Type B pancreatic cell (in vitro differentiated cells): Measurements from ENCODE around the gene TUT7. TPM values are rescaled to one million over a fixed set of nuclear protein-coding genes. Genes with fewer than 3 reads are reported as not detected.

Experiments used
- DNase-seq: peaks from one replicate; pipeline ENCODE4 v3.0.0; 2021; ENCODE audit warnings: mixed read lengths; ENCODE audit not compliant: unreplicated experiment; ENCODE audit errors: extremely low spot score
- H3K27ac Mint-ChIP-seq: 2 replicates; pipeline ENCODE4 v1.8.0; 2021; ENCODE audit warnings: mild to moderate bottlenecking, mixed read lengths
- H3K27me3 Mint-ChIP-seq: 2 replicates; pipeline ENCODE4 v1.8.0; 2021; ENCODE audit warnings: mixed read lengths
- H3K36me3 Mint-ChIP-seq: 2 replicates; pipeline ENCODE4 v1.8.0; 2021; ENCODE audit warnings: mixed read lengths
- H3K4me1 Mint-ChIP-seq: one replicate; pipeline ENCODE4 v1.8.0; 2021; ENCODE audit warnings: mixed read lengths; ENCODE audit not compliant: unreplicated experiment
- H3K4me3 Mint-ChIP-seq: 2 replicates; pipeline ENCODE4 v1.8.0; 2021; ENCODE audit warnings: mild to moderate bottlenecking, mixed read lengths
- H3K9me3 Mint-ChIP-seq: 2 replicates; pipeline ENCODE4 v1.8.0; 2021; ENCODE audit warnings: mixed read lengths
- total RNA-seq: library from RNA; stranded (reverse); gene quantifications from 2 replicates; pipeline ENCODE4 v1.2.1, GENCODE V29; 2021; ENCODE audit warnings: low replicate concordance
- TF ChIP-seq, protein P1 (sequence below): fragments of 200-600 bp; sonication (generic); conservative IDR thresholded peaks from 2 replicates; pipeline ENCODE4 v1.5.0; 2021; ENCODE audit warnings: antibody characterized with exemption, mild to moderate bottlenecking

Gene TUT7
- total RNA-seq, 1 donor from 2014 or later: 26.5 TPM

DNA sequence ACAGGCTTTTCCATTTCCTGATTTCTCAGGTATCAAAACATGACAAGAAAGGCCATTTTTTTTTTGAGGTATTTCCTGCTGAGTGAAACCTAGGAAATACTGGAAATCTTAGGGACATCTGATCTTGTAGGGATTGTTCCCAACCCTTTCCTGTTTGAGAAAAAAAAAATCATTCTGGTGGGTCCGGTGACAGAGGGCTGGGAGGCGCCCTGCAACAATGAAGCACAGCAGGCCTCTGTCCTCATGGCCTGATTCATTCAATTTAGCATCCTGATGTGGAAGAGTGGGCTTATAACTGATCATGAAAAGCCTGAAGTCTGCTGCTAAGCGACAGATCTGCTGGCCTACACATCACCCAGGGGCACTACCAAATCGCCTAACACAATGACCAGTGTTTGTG lies 91.7 kb downstream of the TUT7 start:
- Mint-ChIP-seq H3K27me3 (no peaks in the 10 kb centered on the region), H3K36me3 (peaks cover 31% of the 10 kb centered on the region), H3K4me3 (no peak overlapping the region), H3K4me1 (peaks cover 20% of the 10 kb centered on the region), H3K27ac (no peak overlapping the region), H3K9me3 (no peaks in the 10 kb centered on the region)
- TF ChIP-seq, protein P1, sequence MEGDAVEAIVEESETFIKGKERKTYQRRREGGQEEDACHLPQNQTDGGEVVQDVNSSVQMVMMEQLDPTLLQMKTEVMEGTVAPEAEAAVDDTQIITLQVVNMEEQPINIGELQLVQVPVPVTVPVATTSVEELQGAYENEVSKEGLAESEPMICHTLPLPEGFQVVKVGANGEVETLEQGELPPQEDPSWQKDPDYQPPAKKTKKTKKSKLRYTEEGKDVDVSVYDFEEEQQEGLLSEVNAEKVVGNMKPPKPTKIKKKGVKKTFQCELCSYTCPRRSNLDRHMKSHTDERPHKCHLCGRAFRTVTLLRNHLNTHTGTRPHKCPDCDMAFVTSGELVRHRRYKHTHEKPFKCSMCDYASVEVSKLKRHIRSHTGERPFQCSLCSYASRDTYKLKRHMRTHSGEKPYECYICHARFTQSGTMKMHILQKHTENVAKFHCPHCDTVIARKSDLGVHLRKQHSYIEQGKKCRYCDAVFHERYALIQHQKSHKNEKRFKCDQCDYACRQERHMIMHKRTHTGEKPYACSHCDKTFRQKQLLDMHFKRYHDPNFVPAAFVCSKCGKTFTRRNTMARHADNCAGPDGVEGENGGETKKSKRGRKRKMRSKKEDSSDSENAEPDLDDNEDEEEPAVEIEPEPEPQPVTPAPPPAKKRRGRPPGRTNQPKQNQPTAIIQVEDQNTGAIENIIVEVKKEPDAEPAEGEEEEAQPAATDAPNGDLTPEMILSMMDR: no peak
- no peak for DNase-seq

DNA sequence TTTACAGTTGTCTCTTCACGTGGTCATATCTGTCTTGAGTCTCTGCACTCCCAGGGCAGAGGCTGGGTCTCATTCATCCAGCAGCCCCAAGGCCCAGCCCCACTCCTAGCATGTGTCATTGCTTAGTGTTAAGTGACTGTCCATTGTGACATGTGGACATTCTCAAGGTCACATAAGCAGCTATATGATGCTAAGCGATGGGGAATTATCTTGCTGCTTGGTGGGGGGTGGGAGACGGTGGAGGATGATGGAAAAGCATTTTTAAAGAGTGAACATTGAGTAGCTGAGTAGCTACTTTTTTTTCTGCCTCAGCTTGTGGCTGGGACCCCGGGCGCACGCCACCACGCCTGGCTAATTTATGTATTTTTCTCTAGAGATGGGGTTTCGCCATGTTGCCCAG lies 94.7 kb downstream of the TUT7 start, which contains the start of gene C9orf153:
TSS of gene C9orf153 (minus strand) at position 101 of the 400 bp plus-strand sequence. CDS start 30,054 bp downstream, outside the sequence.
- Mint-ChIP-seq H3K4me1 (peaks cover 12% of the 10 kb centered on the region), H3K36me3 (peaks cover 21% of the 10 kb centered on the region), H3K27ac (no peak within 1 kb of the TSS), H3K27me3 (no peaks in the 10 kb centered on the region), H3K9me3 (no peaks in the 10 kb centered on the region), H3K4me3 (no peak within 1 kb of the TSS)
- DNase-seq: no peak
- TF ChIP-seq, protein P1: no peak

DNA sequence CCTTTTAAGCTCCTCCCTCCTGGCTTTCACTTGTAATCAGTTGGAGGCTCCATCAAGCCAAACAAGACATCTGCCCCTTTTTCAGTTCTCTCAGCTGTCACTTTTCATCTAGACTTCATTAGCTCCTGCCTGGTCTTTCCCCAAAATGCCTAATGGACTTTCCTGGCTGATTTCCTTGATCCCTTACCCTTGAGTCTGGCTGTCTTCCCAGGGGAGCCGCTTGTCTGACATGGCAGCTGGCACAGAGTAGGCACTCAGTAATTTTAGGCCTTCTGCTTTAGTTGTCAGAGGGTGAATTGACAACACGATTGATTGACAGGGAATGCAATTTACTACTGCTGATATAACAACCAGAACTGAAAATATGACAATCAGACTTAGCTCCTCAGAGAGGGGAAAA lies 96.8 kb downstream of the TUT7 start:
- peaks cover 9% of the 10 kb centered on the region for H3K36me3 Mint-ChIP-seq
- no peaks in the 10 kb centered on the region for H3K9me3 Mint-ChIP-seq
- H3K4me1 Mint-ChIP-seq: peaks cover 6% of the 10 kb centered on the region

DNA sequence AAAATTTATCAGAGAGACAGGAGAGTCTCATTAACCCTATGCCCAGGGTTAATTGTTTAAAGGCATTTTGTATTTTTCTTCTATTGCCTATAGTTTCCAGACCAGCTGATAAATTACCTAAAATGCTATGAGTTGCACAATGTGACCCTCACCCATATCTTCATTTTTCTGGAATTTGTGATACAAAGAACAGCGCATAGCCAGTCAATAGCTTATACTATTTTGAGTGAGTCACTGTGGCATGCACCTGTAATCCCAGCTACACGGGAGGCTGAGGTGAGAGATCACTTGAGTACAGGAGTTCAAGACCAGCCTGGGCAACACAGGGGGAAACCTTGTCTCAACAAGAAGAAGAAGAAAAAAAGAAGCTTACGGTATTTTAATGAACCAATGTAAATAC lies 97.6 kb downstream of the TUT7 start:
- Mint-ChIP-seq H3K4me1 (peaks cover 3% of the 10 kb centered on the region), H3K27ac (no peak overlapping the region), H3K9me3 (no peaks in the 10 kb centered on the region), H3K4me3 (no peak overlapping the region), H3K36me3 (peaks cover 9% of the 10 kb centered on the region), H3K27me3 (no peaks in the 10 kb centered on the region)
- TF ChIP-seq, protein P1: no peak
- DNase-seq: no peak

More for the DNA sequence above, 96.8 kb downstream of the TUT7 start:
- TF ChIP-seq, protein P1: no peak
- no peak overlapping the region for H3K4me3 Mint-ChIP-seq
- no peak for DNase-seq
- H3K27me3 Mint-ChIP-seq: no peaks in the 10 kb centered on the region
- no peak overlapping the region for H3K27ac Mint-ChIP-seq

DNA sequence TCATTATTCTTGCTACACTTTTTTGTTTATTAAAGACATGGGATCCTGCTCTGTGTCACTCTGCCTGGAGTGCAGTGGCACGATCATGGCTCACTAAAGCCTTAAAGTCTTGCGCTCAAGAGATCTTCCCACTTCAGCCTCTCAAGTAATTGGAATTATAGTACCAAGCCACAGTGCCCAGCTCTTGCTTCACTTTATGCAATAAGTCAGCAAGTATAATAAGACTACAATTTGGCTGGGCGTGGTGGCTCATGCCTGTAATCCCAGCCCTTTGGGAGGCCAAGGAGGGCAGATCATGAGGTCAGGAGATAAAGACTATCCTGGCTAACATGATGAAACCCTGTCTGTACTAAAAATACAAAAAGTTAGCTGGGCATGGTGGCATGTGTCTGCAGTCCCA lies 100.6 kb downstream of the TUT7 start:
- Mint-ChIP-seq H3K27ac (no peak overlapping the region), H3K9me3 (no peaks in the 10 kb centered on the region), H3K27me3 (no peaks in the 10 kb centered on the region), H3K4me3 (no peak overlapping the region), H3K4me1 (no peaks in the 10 kb centered on the region), H3K36me3 (peaks cover 9% of the 10 kb centered on the region)
- DNase-seq: no peak
- TF ChIP-seq, protein P1: no peak

DNA sequence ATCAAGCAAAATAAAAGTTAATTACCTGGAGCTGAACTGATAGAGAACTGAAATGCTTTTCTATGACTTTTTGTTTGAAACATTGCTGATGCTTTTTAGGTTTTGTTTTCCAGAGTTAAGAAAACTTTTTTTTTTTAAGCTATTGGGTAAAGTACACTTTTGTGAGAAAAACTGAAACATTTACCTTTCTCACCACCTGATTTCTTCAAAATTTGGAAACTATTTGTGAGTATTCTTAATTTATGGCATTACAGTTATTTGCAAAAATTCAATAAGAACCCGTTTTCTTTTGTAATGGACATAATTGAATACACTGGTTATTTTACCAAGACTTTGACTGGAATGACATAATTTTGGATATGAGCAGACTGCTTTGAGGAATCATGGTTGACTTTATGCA lies 101.3 kb downstream of the TUT7 start:
- H3K4me3 Mint-ChIP-seq: no peak overlapping the region
- H3K27ac Mint-ChIP-seq: no peak overlapping the region
- no peak for DNase-seq
- H3K4me1 Mint-ChIP-seq: no peaks in the 10 kb centered on the region
- TF ChIP-seq, protein P1: no peak
- H3K27me3 Mint-ChIP-seq: no peaks in the 10 kb centered on the region
- H3K36me3 Mint-ChIP-seq: peaks cover 9% of the 10 kb centered on the region
- H3K9me3 Mint-ChIP-seq: no peaks in the 10 kb centered on the region
